ENCODE data around the gene AK8. TPM values are rescaled to one million over a fixed set of nuclear protein-coding genes. Genes with fewer than 3 reads are reported as not detected.
A peak's percentile ranks its signal among the peaks of the same experiment; 100 is the strongest.

Gene AK8
- total and polyA plus RNA-seq, 8 donors = 0.56 to 0.89 (median 0.60) TPM; not detected in 5

- no peak for DNase-seq
- Histone ChIP-seq H3K27me3 (peaks cover 0 to 20% (median 15%) of the 10 kb centered on the region in 3 donors), H3K36me3 (no peaks in the 10 kb centered on the region), H3K9me3 (no peaks in the 10 kb centered on the region), H3K27ac (no peak overlapping the region), H3K4me3 (no peak overlapping the region), H3K4me1 (peaks cover 0 to 18% (median 10%) of the 10 kb centered on the region in 4 donors)
- TF ChIP-seq POLR2A (IDR thresholded peaks at IDR 0.05) (no peak), EP300 (IDR thresholded peaks at IDR 0.05) (no peak), POLR2AphosphoS5 (IDR thresholded peaks at IDR 0.05) (no peak), CTCF (IDR thresholded peaks at IDR 0.05) (no peak)
- WGBS, 5 donors = 79 to 94% (median 87%) methylated on average over 8 to 13 of the region's 13 CpGs
- intact Hi-C loops (cut with DNase I; ENCODE audit: low total_unique reads) = no loop called here
Observed at GRCh38 chr9:132749306-132749705, 128.8 kb downstream of the AK8 start.

DNA sequence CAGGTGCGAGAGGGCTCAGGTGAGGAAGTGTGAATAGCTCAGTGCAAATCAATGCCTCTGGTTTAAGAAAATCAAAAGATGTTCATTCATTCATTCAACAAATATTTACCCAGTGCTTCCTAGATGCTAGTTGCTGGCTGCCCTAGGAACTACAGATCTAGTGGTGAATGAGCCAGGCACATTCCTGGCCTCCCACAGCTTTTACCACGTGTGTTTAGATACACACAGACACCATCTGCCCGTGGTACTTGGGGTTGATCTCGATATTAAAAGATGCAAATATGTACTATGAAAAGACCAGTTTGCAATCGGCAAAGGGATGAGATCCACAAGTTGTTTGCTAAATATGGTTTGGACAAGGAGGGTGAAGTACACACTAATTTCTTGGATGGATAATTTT lies 129.6 kb downstream of the AK8 start:
- H3K9me3 ChIP-seq = no peaks in the 10 kb centered on the region
- DNase-seq = no peak
- no peaks in the 10 kb centered on the region for H3K36me3 ChIP-seq
- no peak overlapping the region for H3K27ac ChIP-seq
- peaks cover 0 to 18% (median 9%) of the 10 kb centered on the region in 4 donors for H3K4me1 ChIP-seq
- no peak for TF ChIP-seq CTCF (IDR thresholded peaks at IDR 0.05)
- no peak for TF ChIP-seq POLR2AphosphoS5 (IDR thresholded peaks at IDR 0.05)
- TF ChIP-seq POLR2A (IDR thresholded peaks at IDR 0.05) = no peak
- TF ChIP-seq EP300 (IDR thresholded peaks at IDR 0.05) = no peak
- peaks cover 0 to 28% (median 23%) of the 10 kb centered on the region in 3 donors for H3K27me3 ChIP-seq
- WGBS, 5 donors = 46 to 55% (median 51%) methylated on average over 5 of the region's 5 CpGs
- intact Hi-C loops (cut with DNase I; ENCODE audit: low total_unique reads) = no loop called here
- H3K4me3 ChIP-seq = no peak overlapping the region

DNA sequence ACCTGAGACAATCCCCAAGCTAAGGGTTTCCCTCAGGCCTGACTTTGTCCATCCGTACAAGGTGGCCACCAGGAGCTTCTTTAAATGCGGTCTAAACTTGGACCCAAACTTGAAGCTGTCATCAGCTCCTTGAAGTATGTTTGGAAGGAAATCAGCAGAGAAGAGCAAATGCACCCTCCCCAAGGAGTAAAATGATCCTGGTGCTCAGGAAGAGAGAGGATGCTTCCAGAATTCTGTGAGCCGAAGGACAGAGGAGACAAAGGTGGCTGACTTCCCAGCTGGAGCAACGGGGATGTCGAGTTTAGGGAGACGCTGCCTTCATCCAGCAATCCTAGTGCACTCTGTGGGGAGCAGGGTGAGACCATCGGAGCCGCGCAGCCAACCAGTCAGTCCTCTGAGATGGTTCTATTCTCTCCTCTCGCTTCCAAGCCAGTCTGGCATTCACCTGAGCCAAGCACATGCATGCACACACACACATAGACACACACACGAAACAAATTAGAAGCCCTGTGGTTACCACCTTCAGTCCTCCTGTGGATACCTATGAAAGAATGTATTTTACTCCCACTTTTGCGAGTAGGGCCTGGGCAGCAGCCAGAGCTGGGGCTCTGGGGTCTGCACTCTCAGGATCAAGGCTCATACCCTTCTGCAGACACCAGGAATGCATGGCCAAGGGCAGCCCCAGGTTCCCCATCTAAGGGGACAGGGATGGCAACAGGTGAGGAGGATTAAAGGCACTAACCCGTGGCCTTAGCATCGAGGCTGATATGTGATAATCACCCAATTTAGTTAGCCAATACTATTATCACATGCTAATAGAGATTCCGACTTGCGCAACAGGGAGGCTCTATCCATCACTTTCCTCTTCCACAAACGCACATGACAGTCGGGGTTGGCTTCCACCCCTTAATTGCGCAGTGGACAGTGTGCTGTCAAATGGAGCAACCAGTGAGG lies 132.1 kb downstream of the AK8 start:
- DNase-seq = no peak
- WGBS, 5 donors = 84 to 93% (median 89%) methylated on average over 19 of the region's 19 CpGs
- Histone ChIP-seq H3K27ac (no peak overlapping the region), H3K27me3 (peaks cover 0 to 53% (median 36%) of the 10 kb centered on the region in 3 donors), H3K4me3 (no peak overlapping the region), H3K9me3 (no peaks in the 10 kb centered on the region), H3K4me1 (peaks cover 0 to 9% (median 0%) of the 10 kb centered on the region in 4 donors), H3K36me3 (no peaks in the 10 kb centered on the region)
- intact Hi-C loops (cut with DNase I; ENCODE audit: low total_unique reads) = no loop called here
- TF ChIP-seq POLR2A (IDR thresholded peaks at IDR 0.05) = no peak
- no peak for TF ChIP-seq POLR2AphosphoS5 (IDR thresholded peaks at IDR 0.05)
- TF ChIP-seq EP300 (IDR thresholded peaks at IDR 0.05) = no peak
- TF ChIP-seq CTCF (IDR thresholded peaks at IDR 0.05) = no peak

- intact Hi-C loops (cut with DNase I; ENCODE audit: low total_unique reads) = no loop called here
- 15 to 31% (median 22%) methylated on average over 43 of the region's 43 CpGs for WGBS, 5 donors
- TF ChIP-seq POLR2AphosphoS5 (IDR thresholded peaks at IDR 0.05) (no peak), CTCF (IDR thresholded peaks at IDR 0.05) (no peak), EP300 (IDR thresholded peaks at IDR 0.05) (no peak), POLR2A (IDR thresholded peaks at IDR 0.05) (no peak)
- Histone ChIP-seq H3K36me3 (no peaks in the 10 kb centered on the region), H3K9me3 (no peaks in the 10 kb centered on the region), H3K4me1 (peaks cover 0 to 9% (median 0%) of the 10 kb centered on the region in 4 donors), H3K27me3 (peaks cover 0 to 62% (median 36%) of the 10 kb centered on the region in 3 donors), H3K27ac (no peak overlapping the region), H3K4me3 (peak overlapping the region in 3 of 4 donors; percentile 14 to 21 (median 21))
- peak in 1 of 2 donors; percentile 68 for DNase-seq
Observed at GRCh38 chr9:132744881-132745755, 133.0 kb downstream of the AK8 start.

All from stomach (tissue), 9 donors.